IMR-90 (cell line): Measurements from ENCODE around the gene ADAP1. TPM values are rescaled to one million over a fixed set of nuclear protein-coding genes. Genes with fewer than 3 reads are reported as not detected.

Experiments used
- ATAC-seq: fragments of 200-7000 bp; cut with Tn5 transposase; 2 replicates; pipeline ENCODE4 v1.9.1; 2020; ENCODE audit warnings: low read depth, mild to moderate bottlenecking, moderate library complexity
- BruUV-seq: library from RNA; stranded (reverse); fragments of 400-500 nt; replicated peaks from 2 replicates; lab custom pipeline; 2021; lab: Mats Ljungman, UMichigan
- CTCF ChIA-PET: fragments of 300-600 bp; formaldehyde crosslinking; extraction: SDS; loops from one replicate; lab custom pipeline; 2021; ENCODE audit warnings: antibody characterized with exemption; lab: Yijun Ruan, JAX
- POLR2A ChIA-PET: fragments of 300-600 bp; sonication (Branson Sonifier 250); formaldehyde crosslinking; loops from one replicate; lab custom pipeline; 2022; ENCODE audit warnings: antibody characterized with exemption; ENCODE audit not compliant: unreplicated experiment; lab: Charles Lee
- DNase-seq: peaks from one replicate; pipeline ENCODE4 v3.0.0; 2013
- H2AFZ ChIP-seq: replicated peaks from 2 replicates; pipeline ENCODE3; 2013; ENCODE audit warnings: low read length, mild to moderate bottlenecking; ENCODE audit not compliant: poor library complexity
- H2AK5ac ChIP-seq: 2 replicates; pipeline ENCODE4 v1.6.1; 2013; ENCODE audit warnings: low read depth, low read length, inconsistent platforms
- H2AK9ac ChIP-seq: replicated peaks from 2 replicates; pipeline ENCODE3; 2013; ENCODE audit warnings: mild to moderate bottlenecking, low read depth, low read length, moderate library complexity; ENCODE audit not compliant: poor library complexity
- H2BK120ac ChIP-seq: 2 replicates; pipeline ENCODE4 v1.6.1; 2013; ENCODE audit warnings: low read depth, low read length, inconsistent platforms
- H2BK15ac ChIP-seq: 3 replicates; pipeline ENCODE4 v1.6.1; 2013; ENCODE audit warnings: low read depth, low read length, inconsistent platforms
- H2BK20ac ChIP-seq: 2 replicates; pipeline ENCODE4 v1.6.1; 2013; ENCODE audit warnings: low read depth, mild to moderate bottlenecking, inconsistent platforms, low read length, moderate library complexity
- H2BK5ac ChIP-seq: 2 replicates; pipeline ENCODE4 v1.6.1; 2013; ENCODE audit warnings: mild to moderate bottlenecking, low read depth, low read length, inconsistent platforms; ENCODE audit not compliant: poor library complexity, severe bottlenecking
- H3K14ac ChIP-seq: replicated peaks from 2 replicates; pipeline ENCODE4 v1.6.1; 2013; ENCODE audit warnings: low read depth, low read length, inconsistent platforms
- H3K18ac ChIP-seq: 2 replicates; pipeline ENCODE4 v1.6.1; 2013; ENCODE audit warnings: low read depth, low read length, control low read depth
- H3K23ac ChIP-seq: 2 replicates; pipeline ENCODE4 v1.6.1; 2013; ENCODE audit warnings: low read depth, low read length, inconsistent platforms
- H3K27ac ChIP-seq: 2 replicates; pipeline ENCODE4 v1.5.1; 2013; ENCODE audit warnings: mild to moderate bottlenecking, control low read depth, low read length; ENCODE audit not compliant: insufficient read depth
- H3K27me3 ChIP-seq: 2 replicates; pipeline ENCODE4 v1.6.1; 2013; ENCODE audit warnings: low read length; ENCODE audit not compliant: control insufficient read depth, insufficient read depth
- H3K36me3 ChIP-seq: 2 replicates; pipeline ENCODE4 v1.6.1; 2013; ENCODE audit warnings: low read length, mixed read lengths; ENCODE audit not compliant: control insufficient read depth, insufficient read depth
- H3K4ac ChIP-seq: 2 replicates; pipeline ENCODE4 v1.6.1; 2013; ENCODE audit warnings: low read depth, low read length, inconsistent platforms
- H3K4me1 ChIP-seq: 2 replicates; pipeline ENCODE4 v1.6.1; 2013; ENCODE audit warnings: low read length, mixed read lengths; ENCODE audit not compliant: control insufficient read depth, insufficient read depth
- H3K4me2 ChIP-seq: 2 replicates; pipeline ENCODE4 v1.6.1; 2013; ENCODE audit warnings: low read depth, mild to moderate bottlenecking, control low read depth, low read length, moderate library complexity
- H3K4me3 ChIP-seq: 2 replicates; pipeline ENCODE4 v1.5.1; 2013; ENCODE audit warnings: low read depth, mild to moderate bottlenecking, control low read depth, low read length, moderate library complexity; ENCODE audit not compliant: insufficient read depth
- H3K56ac ChIP-seq: 2 replicates; pipeline ENCODE4 v1.6.1; 2013; ENCODE audit warnings: low read length, inconsistent platforms; ENCODE audit not compliant: insufficient read depth; ENCODE audit errors: extremely low read depth
- H3K79me1 ChIP-seq, 2 experiments: 2 replicates each; pipeline ENCODE4 v1.6.1; 2013; ENCODE audit warnings: low read length in 2 of 2, inconsistent platforms in 1 of 2, low read depth in 1 of 2
- H3K9ac ChIP-seq: 2 replicates; pipeline ENCODE4 v1.6.1; 2013; ENCODE audit warnings: low read depth, low read length, control low read depth
- H3K9me1 ChIP-seq: 2 replicates; pipeline ENCODE4 v1.6.1; 2013; ENCODE audit warnings: low read length, inconsistent platforms; ENCODE audit not compliant: insufficient read depth
- H3K9me3 ChIP-seq: 2 replicates; pipeline ENCODE4 v1.6.1; 2013; ENCODE audit warnings: low read length; ENCODE audit not compliant: control insufficient read depth, insufficient read depth
- H4K20me1 ChIP-seq: 2 replicates; pipeline ENCODE4 v1.6.1; 2013; ENCODE audit warnings: low read length, inconsistent platforms; ENCODE audit not compliant: insufficient read depth
- H4K5ac ChIP-seq: 2 replicates; pipeline ENCODE4 v1.6.1; 2013; ENCODE audit warnings: mild to moderate bottlenecking, low read depth, low read length, control low read depth
- H4K8ac ChIP-seq, 2 experiments: 2 replicates each; pipeline ENCODE4 v1.6.1; 2013; ENCODE audit warnings: low read depth in 2 of 2, low read length in 2 of 2, control low read depth in 1 of 2, inconsistent platforms in 1 of 2
- H4K91ac ChIP-seq: 2 replicates; pipeline ENCODE4 v1.6.1; 2013; ENCODE audit warnings: low read depth, low read length, inconsistent platforms; ENCODE audit not compliant: insufficient read depth
- BHLHE40 ChIP-seq: fragments of 150-350 bp; IDR thresholded peaks from 2 replicates; pipeline ENCODE4 v1.6.1; 2016; ENCODE audit warnings: mild to moderate bottlenecking, low read depth, low read length
- CHD1 ChIP-seq: IDR thresholded peaks from 2 replicates; pipeline ENCODE4 v1.6.1; 2012; ENCODE audit warnings: low read depth, low read length, improper control_type of control experiment
- MAFK ChIP-seq: IDR thresholded peaks from 2 replicates; pipeline ENCODE4 v1.6.1; 2012; ENCODE audit warnings: low read depth, low read length, improper control_type of control experiment
- MXI1 ChIP-seq: IDR thresholded peaks from 2 replicates; pipeline ENCODE4 v1.6.1; 2012; ENCODE audit warnings: low read depth, mild to moderate bottlenecking, low read length, moderate library complexity, borderline replicate concordance
- NFE2L2 ChIP-seq: fragments of 150-350 bp; IDR thresholded peaks from 2 replicates; pipeline ENCODE4 v1.6.1; 2016; ENCODE audit warnings: low read depth, mild to moderate bottlenecking, low read length
- POLR2A ChIP-seq: IDR thresholded peaks from 2 replicates; pipeline ENCODE4 v1.6.1; 2012; ENCODE audit warnings: mild to moderate bottlenecking, low read depth, low read length
- RAD21 ChIP-seq: IDR thresholded peaks from 2 replicates; pipeline ENCODE4 v1.6.1; 2012; ENCODE audit warnings: low read length, improper control_type of control experiment
- RFX5 ChIP-seq: IDR thresholded peaks from 2 replicates; pipeline ENCODE4 v1.8.0; 2012; ENCODE audit warnings: low read depth, mild to moderate bottlenecking, low read length, moderate library complexity
- SMC3 ChIP-seq: fragments of 150-350 bp; IDR thresholded peaks from 2 replicates; pipeline ENCODE4 v1.6.1; 2016; ENCODE audit warnings: low read depth, mild to moderate bottlenecking, antibody characterized with exemption, low read length, moderate library complexity
- WGBS, 2 experiments: methylation state at CpG; one replicate each; pipeline versions ENCODE4 v1.1.5 to v1.1.7; 2013; ENCODE audit warnings: missing lambda C conversion rate in 2 of 2; ENCODE audit not compliant: insufficient read length in 1 of 2; ENCODE audit errors: extremely low coverage in 2 of 2; 5-methylcytosine and 5-hydroxymethylcytosine counted together
- dilution Hi-C: fragments of 300-500 bp; cut with HindIII; formaldehyde crosslinking; loops from one replicate; pipeline ENCODE4 v1.14.3; 2018; ENCODE audit warnings: low sequenced_read_pairs; ENCODE audit not compliant: unreplicated experiment
- in situ Hi-C: fragments of 300-500 bp; cut with MboI; formaldehyde crosslinking; loops from 3 replicates; pipeline ENCODE4 v1.14.3; 2019; ENCODE audit warnings: low sequenced_read_pairs, inconsistent platforms, mixed read lengths
- intact Hi-C: fragments of 100-400 bp; cut with micrococcal nuclease; formaldehyde crosslinking; loops from 2 replicates; pipeline ENCODE4 v1.10.0; 2022
- polyA plus RNA-seq, 3 experiments: library from polyadenylated mRNA; depleted of rRNA; stranded (reverse); fragments of >200 nt; gene quantifications; 2 replicates each; pipeline ENCODE4 v1.2.3, GENCODE V29; 2012; ENCODE audit warnings: low replicate concordance in 1 of 3
- total RNA-seq: library from RNA; depleted of rRNA; stranded (reverse); fragments of >200 nt; gene quantifications from 2 replicates; pipeline ENCODE4 v1.2.3, GENCODE V29; 2012
- TF ChIP-seq, protein P1 (sequence below): fragments of 150-350 bp; IDR thresholded peaks from 2 replicates; pipeline ENCODE4 v1.6.1; 2016; ENCODE audit warnings: low read depth, mild to moderate bottlenecking, low read length, moderate library complexity, borderline replicate concordance
- TF ChIP-seq, protein P2 (sequence below): conservative IDR thresholded peaks from 2 replicates; pipeline ENCODE4 v1.5.1; 2012; ENCODE audit warnings: mild to moderate bottlenecking, low read depth, low read length, improper control_type of control experiment

The ADAP1 gene
- total and polyA plus RNA-seq, 2 of the 4 experiments (the other 2 are of a cell fraction) = 1.4 to 2.0 TPM

DNA sequence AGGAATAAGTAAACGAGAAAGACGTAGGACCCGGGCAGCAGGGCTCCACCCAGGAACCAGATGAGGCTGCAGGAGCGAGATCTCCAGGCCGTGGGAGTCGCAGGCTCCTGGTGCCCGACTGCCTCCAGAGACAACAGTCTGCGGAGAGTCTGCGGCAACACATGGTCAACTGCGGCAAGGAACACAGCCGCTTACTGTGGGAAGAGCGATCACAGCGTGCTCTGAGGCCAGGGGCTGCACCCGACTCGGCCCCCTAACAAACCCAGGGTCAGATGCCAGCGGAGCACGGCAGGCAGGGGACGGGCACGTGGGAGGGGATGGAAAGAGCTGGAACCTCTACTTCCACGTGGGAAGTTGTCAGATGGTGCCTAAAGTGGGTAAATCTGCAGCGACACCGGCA lies 51.5 kb downstream of the ADAP1 start:
- in situ Hi-C loops = no loop called here

More for the DNA sequence above, 51.5 kb downstream of the ADAP1 start:
- Histone ChIP-seq H4K8ac (no peak overlapping the region), H2BK120ac (no peak overlapping the region), H3K9me3 (no peaks in the 10 kb centered on the region), H4K5ac (no peak overlapping the region), H3K14ac (no peak overlapping the region), H4K91ac (no peak overlapping the region), H2BK5ac (no peak overlapping the region), H3K23ac (no peak overlapping the region), H3K79me1 (no peaks in the 10 kb centered on the region), H2AFZ (no peak overlapping the region), H3K9ac (no peak overlapping the region), H4K20me1 (no peaks in the 10 kb centered on the region), H2BK20ac (no peak overlapping the region), H3K18ac (no peak overlapping the region), H3K4me1 (peaks cover 9% of the 10 kb centered on the region), H3K27me3 (no peaks in the 10 kb centered on the region; the same call in 1 of the 2 replicates), H3K4me2 (no peak overlapping the region), H2AK9ac (no peak overlapping the region), H2BK15ac (no peak overlapping the region), H3K56ac (no peak overlapping the region), H3K4ac (no peak overlapping the region), H3K4me3 (no peak overlapping the region), H3K36me3 (no peaks in the 10 kb centered on the region; the same call in 1 of the 2 replicates), H3K27ac (no peak overlapping the region), H3K9me1 (no peaks in the 10 kb centered on the region), H2AK5ac (no peak overlapping the region; the same call in 1 of the 2 replicates)
- intact Hi-C loops (loop anchor here (10.0 kb wide), 1 partner anchor 142 kb away; the partner anchor contains the start of gene GPR146), dilution Hi-C loops (no loop called here)
- CTCF ChIA-PET = interaction anchor here (0.8 kb wide), 1 partner anchor 292 kb away, joined by 3 read pairs; no protein-coding TSS in a partner anchor
- ATAC-seq (no peak), DNase-seq (no peak)
- BruUV-seq = no TSS peak
- TF ChIP-seq MXI1 = no peak
- TF ChIP-seq, protein P1, sequence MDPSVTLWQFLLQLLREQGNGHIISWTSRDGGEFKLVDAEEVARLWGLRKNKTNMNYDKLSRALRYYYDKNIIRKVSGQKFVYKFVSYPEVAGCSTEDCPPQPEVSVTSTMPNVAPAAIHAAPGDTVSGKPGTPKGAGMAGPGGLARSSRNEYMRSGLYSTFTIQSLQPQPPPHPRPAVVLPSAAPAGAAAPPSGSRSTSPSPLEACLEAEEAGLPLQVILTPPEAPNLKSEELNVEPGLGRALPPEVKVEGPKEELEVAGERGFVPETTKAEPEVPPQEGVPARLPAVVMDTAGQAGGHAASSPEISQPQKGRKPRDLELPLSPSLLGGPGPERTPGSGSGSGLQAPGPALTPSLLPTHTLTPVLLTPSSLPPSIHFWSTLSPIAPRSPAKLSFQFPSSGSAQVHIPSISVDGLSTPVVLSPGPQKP = no peak
- TF ChIP-seq RAD21 = no peak
- TF ChIP-seq, protein P2, sequence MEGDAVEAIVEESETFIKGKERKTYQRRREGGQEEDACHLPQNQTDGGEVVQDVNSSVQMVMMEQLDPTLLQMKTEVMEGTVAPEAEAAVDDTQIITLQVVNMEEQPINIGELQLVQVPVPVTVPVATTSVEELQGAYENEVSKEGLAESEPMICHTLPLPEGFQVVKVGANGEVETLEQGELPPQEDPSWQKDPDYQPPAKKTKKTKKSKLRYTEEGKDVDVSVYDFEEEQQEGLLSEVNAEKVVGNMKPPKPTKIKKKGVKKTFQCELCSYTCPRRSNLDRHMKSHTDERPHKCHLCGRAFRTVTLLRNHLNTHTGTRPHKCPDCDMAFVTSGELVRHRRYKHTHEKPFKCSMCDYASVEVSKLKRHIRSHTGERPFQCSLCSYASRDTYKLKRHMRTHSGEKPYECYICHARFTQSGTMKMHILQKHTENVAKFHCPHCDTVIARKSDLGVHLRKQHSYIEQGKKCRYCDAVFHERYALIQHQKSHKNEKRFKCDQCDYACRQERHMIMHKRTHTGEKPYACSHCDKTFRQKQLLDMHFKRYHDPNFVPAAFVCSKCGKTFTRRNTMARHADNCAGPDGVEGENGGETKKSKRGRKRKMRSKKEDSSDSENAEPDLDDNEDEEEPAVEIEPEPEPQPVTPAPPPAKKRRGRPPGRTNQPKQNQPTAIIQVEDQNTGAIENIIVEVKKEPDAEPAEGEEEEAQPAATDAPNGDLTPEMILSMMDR = no peak
- TF ChIP-seq RFX5 = no peak
- no peak for TF ChIP-seq NFE2L2
- no peak for TF ChIP-seq SMC3
- no peak for TF ChIP-seq BHLHE40
- no peak for TF ChIP-seq POLR2A
- no peak for TF ChIP-seq CHD1
- no peak for TF ChIP-seq MAFK
- POLR2A ChIA-PET = no interaction called here
- WGBS, 2 experiments = 89% methylated on average over 22 of the region's 22 CpGs; no CpG with 5 or more reads in 1 of the 2 experiments
